ENCODE measurements around the gene TRPM5.

TRPM5 gene

GRCh38 chr11:2437516-2437915 is 6.8 kb downstream of the TRPM5 start:
- H3K4me1 ChIP-seq (ENCODE audit: control insufficient read depth in 1 of 2, insufficient read depth in 2 of 2, low read length in 2 of 2) = peaks cover 16 to 19% of the 10 kb centered on the region in 2 donors
- no peaks in the 10 kb centered on the region for H3K27me3 ChIP-seq (ENCODE audit: control insufficient read depth in 1 of 2, insufficient read depth in 2 of 2, low read length in 2 of 2)
- no peak overlapping the region for H3K9ac ChIP-seq (ENCODE audit: low read depth in 1 of 2, low read length in 2 of 2)
- H3K4me3 ChIP-seq (ENCODE audit: low read depth in 1 of 2, low read length in 2 of 2) = no peak overlapping the region
- peaks cover 0 to 13% of the 10 kb centered on the region in 2 donors for H3K36me3 ChIP-seq (ENCODE audit: control insufficient read depth in 1 of 2, insufficient read depth in 2 of 2, low read length in 2 of 2)
- no peak overlapping the region for H3K27ac ChIP-seq (ENCODE audit: low read depth, low read length)
- no peaks in the 10 kb centered on the region for H3K9me3 ChIP-seq (ENCODE audit: control insufficient read depth in 1 of 2, low read length in 2 of 2)

GRCh38 chr11:2436521-2437031 is 7.7 kb downstream of the TRPM5 start:
- H3K27me3 ChIP-seq (ENCODE audit: control insufficient read depth in 1 of 2, insufficient read depth in 2 of 2, low read length in 2 of 2) = no peaks in the 10 kb centered on the region
- peaks cover 0 to 13% of the 10 kb centered on the region in 2 donors for H3K36me3 ChIP-seq (ENCODE audit: control insufficient read depth in 1 of 2, insufficient read depth in 2 of 2, low read length in 2 of 2)
- no peak overlapping the region for H3K27ac ChIP-seq (ENCODE audit: low read depth, low read length)

GRCh38 chr11:2436013-2436520 is 8.2 kb downstream of the TRPM5 start:
- Histone ChIP-seq H3K27me3 (ENCODE audit: control insufficient read depth in 1 of 2, insufficient read depth in 2 of 2, low read length in 2 of 2) (no peaks in the 10 kb centered on the region), H3K36me3 (ENCODE audit: control insufficient read depth in 1 of 2, insufficient read depth in 2 of 2, low read length in 2 of 2) (peaks cover 0 to 13% of the 10 kb centered on the region in 2 donors), H3K9ac (ENCODE audit: low read depth in 1 of 2, low read length in 2 of 2) (no peak overlapping the region), H3K27ac (ENCODE audit: low read depth, low read length) (no peak overlapping the region), H3K9me3 (ENCODE audit: control insufficient read depth in 1 of 2, low read length in 2 of 2) (no peaks in the 10 kb centered on the region), H3K4me3 (ENCODE audit: low read depth in 1 of 2, low read length in 2 of 2) (no peak overlapping the region), H3K4me1 (ENCODE audit: control insufficient read depth in 1 of 2, insufficient read depth in 2 of 2, low read length in 2 of 2) (peaks cover 5 to 10% of the 10 kb centered on the region in 2 donors)

More at GRCh38 chr11:2436521-2437031, 7.7 kb downstream of the TRPM5 start:
- Histone ChIP-seq H3K9ac (ENCODE audit: low read depth in 1 of 2, low read length in 2 of 2) (no peak overlapping the region), H3K4me3 (ENCODE audit: low read depth in 1 of 2, low read length in 2 of 2) (no peak overlapping the region), H3K9me3 (ENCODE audit: control insufficient read depth in 1 of 2, low read length in 2 of 2) (no peaks in the 10 kb centered on the region), H3K4me1 (ENCODE audit: control insufficient read depth in 1 of 2, insufficient read depth in 2 of 2, low read length in 2 of 2) (peaks cover 10 to 12% of the 10 kb centered on the region in 2 donors)

- Histone ChIP-seq H3K4me1 (ENCODE audit: control insufficient read depth in 1 of 2, insufficient read depth in 2 of 2, low read length in 2 of 2) (peaks cover 0 to 4% of the 10 kb centered on the region in 2 donors), H3K4me3 (ENCODE audit: low read depth in 1 of 2, low read length in 2 of 2) (no peak overlapping the region), H3K36me3 (ENCODE audit: control insufficient read depth in 1 of 2, insufficient read depth in 2 of 2, low read length in 2 of 2) (peaks cover 0 to 13% of the 10 kb centered on the region in 2 donors), H3K9ac (ENCODE audit: low read depth in 1 of 2, low read length in 2 of 2) (no peak overlapping the region), H3K27ac (ENCODE audit: low read depth, low read length) (no peak overlapping the region), H3K9me3 (ENCODE audit: control insufficient read depth in 1 of 2, low read length in 2 of 2) (no peaks in the 10 kb centered on the region), H3K27me3 (ENCODE audit: control insufficient read depth in 1 of 2, insufficient read depth in 2 of 2, low read length in 2 of 2) (no peaks in the 10 kb centered on the region)
These were observed 8.9 kb downstream of the TRPM5 start for GRCh38 chr11:2435288-2436012.

- no peak overlapping the region for H3K27ac ChIP-seq (ENCODE audit: low read depth, low read length)
- H3K4me1 ChIP-seq (ENCODE audit: control insufficient read depth in 1 of 2, insufficient read depth in 2 of 2, low read length in 2 of 2) = peaks cover 0 to 3% of the 10 kb centered on the region in 2 donors
- H3K9ac ChIP-seq (ENCODE audit: low read depth in 1 of 2, low read length in 2 of 2) = no peak overlapping the region
- no peaks in the 10 kb centered on the region for H3K9me3 ChIP-seq (ENCODE audit: control insufficient read depth in 1 of 2, low read length in 2 of 2)
- peaks cover 0 to 13% of the 10 kb centered on the region in 2 donors for H3K36me3 ChIP-seq (ENCODE audit: control insufficient read depth in 1 of 2, insufficient read depth in 2 of 2, low read length in 2 of 2)
- H3K27me3 ChIP-seq (ENCODE audit: control insufficient read depth in 1 of 2, insufficient read depth in 2 of 2, low read length in 2 of 2) = no peaks in the 10 kb centered on the region
- H3K4me3 ChIP-seq (ENCODE audit: low read depth in 1 of 2, low read length in 2 of 2) = no peak overlapping the region
These were observed 9.6 kb downstream of the TRPM5 start for GRCh38 chr11:2434506-2435255.

- Histone ChIP-seq H3K9me3 (ENCODE audit: control insufficient read depth in 1 of 2, low read length in 2 of 2) (no peaks in the 10 kb centered on the region), H3K4me3 (ENCODE audit: low read depth in 1 of 2, low read length in 2 of 2) (no peak overlapping the region), H3K36me3 (ENCODE audit: control insufficient read depth in 1 of 2, insufficient read depth in 2 of 2, low read length in 2 of 2) (peaks cover 0 to 13% of the 10 kb centered on the region in 2 donors)
These were observed 10.3 kb downstream of the TRPM5 start for GRCh38 chr11:2434008-2434407.

GRCh38 chr11:2433106-2433925 is 11.0 kb downstream of the TRPM5 start:
- H3K27ac ChIP-seq (ENCODE audit: low read depth, low read length) = no peak overlapping the region
- H3K36me3 ChIP-seq (ENCODE audit: control insufficient read depth in 1 of 2, insufficient read depth in 2 of 2, low read length in 2 of 2) = peaks cover 0 to 13% of the 10 kb centered on the region in 2 donors
- H3K9me3 ChIP-seq (ENCODE audit: control insufficient read depth in 1 of 2, low read length in 2 of 2) = no peaks in the 10 kb centered on the region
- peaks cover 0 to 3% of the 10 kb centered on the region in 2 donors for H3K4me1 ChIP-seq (ENCODE audit: control insufficient read depth in 1 of 2, insufficient read depth in 2 of 2, low read length in 2 of 2)
- no peaks in the 10 kb centered on the region for H3K27me3 ChIP-seq (ENCODE audit: control insufficient read depth in 1 of 2, insufficient read depth in 2 of 2, low read length in 2 of 2)
- H3K4me3 ChIP-seq (ENCODE audit: low read depth in 1 of 2, low read length in 2 of 2) = no peak overlapping the region
- no peak overlapping the region for H3K9ac ChIP-seq (ENCODE audit: low read depth in 1 of 2, low read length in 2 of 2)

More at GRCh38 chr11:2434008-2434407, 10.3 kb downstream of the TRPM5 start:
- Histone ChIP-seq H3K9ac (ENCODE audit: low read depth in 1 of 2, low read length in 2 of 2) (no peak overlapping the region), H3K4me1 (ENCODE audit: control insufficient read depth in 1 of 2, insufficient read depth in 2 of 2, low read length in 2 of 2) (peaks cover 0 to 3% of the 10 kb centered on the region in 2 donors), H3K27me3 (ENCODE audit: control insufficient read depth in 1 of 2, insufficient read depth in 2 of 2, low read length in 2 of 2) (no peaks in the 10 kb centered on the region), H3K27ac (ENCODE audit: low read depth, low read length) (no peak overlapping the region)

DNA sequence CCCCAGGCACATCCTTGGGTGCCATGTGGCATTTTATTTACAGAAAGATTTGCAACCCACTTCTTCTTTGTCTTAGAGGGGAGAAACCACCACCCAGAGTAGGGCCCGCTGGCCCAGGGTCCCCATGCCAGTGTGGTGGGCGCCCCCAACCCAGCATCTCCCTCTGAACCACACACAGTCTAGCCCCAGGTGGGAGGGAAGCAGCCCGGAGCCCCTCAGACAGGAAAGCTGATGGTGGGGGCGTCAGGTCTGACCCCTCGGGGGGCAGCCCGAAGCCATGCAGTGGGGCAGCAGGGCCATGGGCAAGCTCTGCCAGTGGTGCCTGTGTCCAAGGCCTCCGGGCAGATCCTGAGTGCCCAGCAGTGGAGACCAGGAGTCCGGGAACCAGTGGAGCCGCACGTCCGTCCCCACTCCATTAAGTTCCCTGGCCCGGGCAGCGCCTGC is 11.7 kb downstream of the TRPM5 start:
- no peaks in the 10 kb centered on the region for H3K27me3 ChIP-seq (ENCODE audit: control insufficient read depth in 1 of 2, insufficient read depth in 2 of 2, low read length in 2 of 2)

GRCh38 chr11:2432171-2432621 is 12.1 kb downstream of the TRPM5 start:
- Histone ChIP-seq H3K27me3 (ENCODE audit: control insufficient read depth in 1 of 2, insufficient read depth in 2 of 2, low read length in 2 of 2) (no peaks in the 10 kb centered on the region), H3K9ac (ENCODE audit: low read depth in 1 of 2, low read length in 2 of 2) (no peak overlapping the region), H3K9me3 (ENCODE audit: control insufficient read depth in 1 of 2, low read length in 2 of 2) (no peaks in the 10 kb centered on the region), H3K4me3 (ENCODE audit: low read depth in 1 of 2, low read length in 2 of 2) (no peak overlapping the region), H3K36me3 (ENCODE audit: control insufficient read depth in 1 of 2, insufficient read depth in 2 of 2, low read length in 2 of 2) (peaks cover 0 to 13% of the 10 kb centered on the region in 2 donors), H3K27ac (ENCODE audit: low read depth, low read length) (no peak overlapping the region), H3K4me1 (ENCODE audit: control insufficient read depth in 1 of 2, insufficient read depth in 2 of 2, low read length in 2 of 2) (peaks cover 6 to 9% of the 10 kb centered on the region in 2 donors)

More for the DNA sequence above, 11.7 kb downstream of the TRPM5 start:
- Histone ChIP-seq H3K9me3 (ENCODE audit: control insufficient read depth in 1 of 2, low read length in 2 of 2) (no peaks in the 10 kb centered on the region), H3K36me3 (ENCODE audit: control insufficient read depth in 1 of 2, insufficient read depth in 2 of 2, low read length in 2 of 2) (peaks cover 0 to 13% of the 10 kb centered on the region in 2 donors), H3K9ac (ENCODE audit: low read depth in 1 of 2, low read length in 2 of 2) (no peak overlapping the region), H3K27ac (ENCODE audit: low read depth, low read length) (no peak overlapping the region), H3K4me1 (ENCODE audit: control insufficient read depth in 1 of 2, insufficient read depth in 2 of 2, low read length in 2 of 2) (peaks cover 3 to 6% of the 10 kb centered on the region in 2 donors), H3K4me3 (ENCODE audit: low read depth in 1 of 2, low read length in 2 of 2) (no peak overlapping the region)

All from duodenal mucosa (tissue), 2 donors.